Hepatocyte (in vitro differentiated cells): ENCODE measurements around the gene R3HDM4. TPM values are rescaled to one million over a fixed set of nuclear protein-coding genes. Genes with fewer than 3 reads are reported as not detected.
A peak's percentile ranks its signal among the peaks of the same experiment; 100 is the strongest.

Experiments used
- DNase-seq: peaks from one replicate; pipeline ENCODE4 v3.0.0-alpha.2; 2016; ENCODE audit warnings: low spot score
- H2AFZ ChIP-seq: fragments of 200-600 bp; sonication (generic); 2 replicates; pipeline ENCODE4 v1.6.0; 2016; ENCODE audit warnings: antibody characterized with exemption, mild to moderate bottlenecking
- H3K27ac ChIP-seq: fragments of 200-600 bp; sonication (generic); 2 replicates; pipeline ENCODE4 v1.5.1; 2016; ENCODE audit warnings: mild to moderate bottlenecking
- H3K27me3 ChIP-seq: fragments of 200-600 bp; sonication (generic); 2 replicates; pipeline ENCODE4 v1.6.1; 2016
- H3K36me3 ChIP-seq: fragments of 200-600 bp; sonication (generic); replicated peaks from 2 replicates; pipeline ENCODE4 v1.5.1; 2016; ENCODE audit warnings: low read depth; ENCODE audit not compliant: insufficient read depth
- H3K4me1 ChIP-seq: fragments of 200-600 bp; sonication (generic); 2 replicates; pipeline ENCODE4 v1.5.1; 2016; ENCODE audit warnings: mild to moderate bottlenecking, moderate library complexity; ENCODE audit not compliant: insufficient read depth
- H3K4me2 ChIP-seq: fragments of 200-600 bp; sonication (generic); 2 replicates; pipeline ENCODE4 v1.6.0; 2016
- H3K4me3 ChIP-seq: fragments of 200-600 bp; sonication (generic); 2 replicates; pipeline ENCODE4 v1.5.1; 2016; ENCODE audit warnings: mild to moderate bottlenecking
- H3K79me2 ChIP-seq: fragments of 200-600 bp; sonication (generic); 2 replicates; pipeline ENCODE4 v1.6.0; 2017; ENCODE audit warnings: mild to moderate bottlenecking
- H3K9me2 ChIP-seq: fragments of 200-600 bp; sonication (generic); replicated peaks from 2 replicates; pipeline ENCODE4 v1.6.0; 2017; ENCODE audit warnings: mild to moderate bottlenecking; ENCODE audit not compliant: insufficient read depth
- H3K9me3 ChIP-seq: fragments of 200-600 bp; sonication (generic); 2 replicates; pipeline ENCODE4 v1.5.1; 2016; ENCODE audit warnings: low read depth, mild to moderate bottlenecking
- H4K20me1 ChIP-seq: fragments of 200-600 bp; sonication (generic); 2 replicates; pipeline ENCODE4 v1.6.0; 2016; ENCODE audit warnings: mild to moderate bottlenecking; ENCODE audit not compliant: insufficient read depth, poor library complexity, severe bottlenecking
- EZH2 ChIP-seq: fragments of 200-600 bp; sonication (generic); IDR thresholded peaks from 2 replicates; pipeline ENCODE4 v1.6.1; 2016; ENCODE audit warnings: antibody characterized with exemption, mild to moderate bottlenecking, borderline replicate concordance
- EZH2phosphoT487 ChIP-seq: fragments of 200-600 bp; sonication (generic); IDR thresholded peaks from one replicate; pipeline ENCODE4 v1.6.1; 2018; ENCODE audit warnings: antibody characterized with exemption, mild to moderate bottlenecking, low read depth, moderate library complexity; ENCODE audit not compliant: unreplicated experiment, severe bottlenecking
- WGBS: methylation state at CpG from one replicate; pipeline ENCODE4 v1.1.6; 2016; ENCODE audit warnings: low lambda C conversion rate; ENCODE audit errors: missing lambda C conversion rate; 5-methylcytosine and 5-hydroxymethylcytosine counted together
- polyA plus RNA-seq: library from polyadenylated mRNA; unstranded; fragments of >200 nt; fragmentation: Nextera tagmentation; extraction: Ambion mirVana; gene quantifications from 2 replicates; pipeline ENCODE4 v1.2.1, GENCODE V29; 2016
- total RNA-seq: library from RNA; depleted of rRNA; stranded (reverse); fragments of >200 nt; gene quantifications from 2 replicates; pipeline ENCODE4 v1.2.3, GENCODE V29; 2014
- TF ChIP-seq, protein P1 (sequence below): fragments of 200-600 bp; sonication (generic); IDR thresholded peaks from 2 replicates; pipeline ENCODE4 v1.5.1; 2016; ENCODE audit warnings: antibody characterized with exemption, mild to moderate bottlenecking; ENCODE audit not compliant: poor library complexity

The R3HDM4 gene
- total and polyA plus RNA-seq, 2 experiments from 2014 or later: 44.1 to 86.6 TPM

DNA sequence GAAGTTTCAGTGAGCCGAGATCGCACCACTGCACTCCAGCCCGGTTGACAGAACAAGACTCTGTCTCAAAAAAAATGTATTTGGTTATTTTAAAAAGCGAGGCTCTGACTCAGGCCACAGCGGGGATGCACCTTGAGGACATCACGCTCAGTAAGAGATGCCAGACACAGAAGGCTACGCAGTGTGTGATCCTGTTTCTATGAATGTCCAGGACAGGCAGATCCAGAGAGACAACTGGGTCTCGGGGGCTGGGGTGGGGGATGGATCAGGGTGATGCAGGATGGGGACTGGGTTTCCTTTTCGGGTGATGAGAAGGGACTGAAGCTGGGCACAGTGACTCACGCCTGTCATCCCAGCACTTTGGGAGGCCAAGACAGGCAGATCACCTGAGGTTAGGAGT lies 25.4 kb downstream of the R3HDM4 start:
- WGBS: 98% methylated on average over 8 of the region's 10 CpGs
- Histone ChIP-seq H3K9me3 (no peaks in the 10 kb centered on the region), H3K4me2 (no peak overlapping the region), H3K79me2 (peaks cover 20% of the 10 kb centered on the region), H3K4me3 (no peak overlapping the region), H3K27me3 (no peaks in the 10 kb centered on the region), H3K36me3 (no peaks in the 10 kb centered on the region), H4K20me1 (no peaks in the 10 kb centered on the region), H3K4me1 (no peaks in the 10 kb centered on the region), H3K9me2 (no peaks in the 10 kb centered on the region), H2AFZ (no peak overlapping the region), H3K27ac (no peak overlapping the region)
- DNase-seq: no peak
- TF ChIP-seq, protein P1, sequence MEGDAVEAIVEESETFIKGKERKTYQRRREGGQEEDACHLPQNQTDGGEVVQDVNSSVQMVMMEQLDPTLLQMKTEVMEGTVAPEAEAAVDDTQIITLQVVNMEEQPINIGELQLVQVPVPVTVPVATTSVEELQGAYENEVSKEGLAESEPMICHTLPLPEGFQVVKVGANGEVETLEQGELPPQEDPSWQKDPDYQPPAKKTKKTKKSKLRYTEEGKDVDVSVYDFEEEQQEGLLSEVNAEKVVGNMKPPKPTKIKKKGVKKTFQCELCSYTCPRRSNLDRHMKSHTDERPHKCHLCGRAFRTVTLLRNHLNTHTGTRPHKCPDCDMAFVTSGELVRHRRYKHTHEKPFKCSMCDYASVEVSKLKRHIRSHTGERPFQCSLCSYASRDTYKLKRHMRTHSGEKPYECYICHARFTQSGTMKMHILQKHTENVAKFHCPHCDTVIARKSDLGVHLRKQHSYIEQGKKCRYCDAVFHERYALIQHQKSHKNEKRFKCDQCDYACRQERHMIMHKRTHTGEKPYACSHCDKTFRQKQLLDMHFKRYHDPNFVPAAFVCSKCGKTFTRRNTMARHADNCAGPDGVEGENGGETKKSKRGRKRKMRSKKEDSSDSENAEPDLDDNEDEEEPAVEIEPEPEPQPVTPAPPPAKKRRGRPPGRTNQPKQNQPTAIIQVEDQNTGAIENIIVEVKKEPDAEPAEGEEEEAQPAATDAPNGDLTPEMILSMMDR: no peak
- TF ChIP-seq EZH2phosphoT487 (no peak), EZH2 (no peak)

DNA sequence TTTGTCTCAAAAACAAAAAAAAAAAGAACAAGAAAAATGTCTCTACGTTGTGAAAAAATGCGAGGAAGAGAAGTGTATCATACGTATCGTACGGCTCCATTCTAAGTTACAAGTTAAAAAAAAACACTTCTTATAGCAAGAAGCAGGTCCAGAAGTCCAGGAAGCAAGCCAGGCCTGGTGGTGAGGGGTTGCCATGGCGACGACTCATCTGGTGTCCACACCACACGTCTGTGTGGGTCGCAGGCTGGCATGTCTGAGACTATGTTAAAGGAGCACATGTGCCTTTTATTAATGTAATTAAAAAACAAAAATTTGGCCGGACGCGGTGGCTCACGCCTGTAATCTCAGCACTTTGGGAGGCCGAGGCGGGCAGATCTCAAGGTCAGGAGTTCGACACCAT lies 25.9 kb downstream of the R3HDM4 start:
- H3K27me3 ChIP-seq: no peaks in the 10 kb centered on the region
- no peak overlapping the region for H3K4me2 ChIP-seq
- no peaks in the 10 kb centered on the region for H3K9me3 ChIP-seq
- no peak overlapping the region for H3K4me3 ChIP-seq
- H4K20me1 ChIP-seq: no peaks in the 10 kb centered on the region
- H3K79me2 ChIP-seq: peaks cover 14% of the 10 kb centered on the region
- no peaks in the 10 kb centered on the region for H3K4me1 ChIP-seq
- H2AFZ ChIP-seq: no peak overlapping the region
- 84% methylated on average over 16 of the region's 16 CpGs for WGBS
- H3K9me2 ChIP-seq: no peaks in the 10 kb centered on the region
- DNase-seq: peak; percentile 59
- H3K36me3 ChIP-seq: no peaks in the 10 kb centered on the region
- TF ChIP-seq EZH2 (no peak), EZH2phosphoT487 (no peak)
- TF ChIP-seq, protein P1: no peak
- H3K27ac ChIP-seq: no peak overlapping the region

DNA sequence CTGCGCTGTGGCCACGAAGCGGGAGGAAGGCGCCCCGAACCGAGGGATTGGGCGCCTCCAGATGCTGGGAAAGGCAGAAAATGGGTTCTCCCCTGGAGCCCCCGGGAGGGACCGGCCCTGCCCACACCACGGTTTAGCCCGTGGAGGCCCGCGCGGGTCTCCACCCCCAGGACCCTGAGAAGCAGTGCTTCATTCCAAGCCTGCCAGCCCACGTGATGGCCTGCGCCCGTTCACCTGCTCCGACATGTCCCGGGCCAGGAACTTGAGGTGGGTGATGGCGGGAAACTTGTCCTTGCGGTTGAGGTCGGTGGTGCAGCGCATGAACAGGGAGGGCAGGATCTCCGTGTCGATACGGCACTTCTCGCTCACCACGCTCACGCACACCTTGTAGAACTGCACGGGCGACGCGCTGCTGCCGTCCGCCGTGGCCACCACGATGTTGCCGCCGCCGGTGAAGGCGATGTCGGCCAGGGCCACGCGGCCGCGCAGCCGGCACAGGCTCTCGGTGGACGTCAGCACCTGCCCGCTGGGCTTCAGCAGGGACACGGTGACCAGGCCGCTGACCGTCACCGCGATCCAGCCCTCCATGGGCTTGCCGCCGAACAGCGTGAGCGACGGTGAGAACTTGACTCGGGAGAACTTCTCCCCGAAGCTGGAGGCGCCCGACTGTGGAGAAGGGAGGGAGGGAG lies 27.3 kb downstream of the R3HDM4 start:
- Histone ChIP-seq H3K4me3 (no peak overlapping the region), H3K27ac (no peak overlapping the region), H3K79me2 (peaks cover 5% of the 10 kb centered on the region), H4K20me1 (no peaks in the 10 kb centered on the region), H3K27me3 (no peaks in the 10 kb centered on the region), H3K9me2 (no peaks in the 10 kb centered on the region), H3K36me3 (no peaks in the 10 kb centered on the region), H3K4me1 (no peaks in the 10 kb centered on the region), H3K9me3 (no peaks in the 10 kb centered on the region), H2AFZ (no peak overlapping the region), H3K4me2 (no peak overlapping the region)
- TF ChIP-seq EZH2phosphoT487 (no peak), EZH2 (no peak)
- TF ChIP-seq, protein P1: no peak
- 99% methylated on average over 60 of the region's 64 CpGs for WGBS
- DNase-seq: no peak
